ENCODE measurements around the gene SORCS3.

DNA sequence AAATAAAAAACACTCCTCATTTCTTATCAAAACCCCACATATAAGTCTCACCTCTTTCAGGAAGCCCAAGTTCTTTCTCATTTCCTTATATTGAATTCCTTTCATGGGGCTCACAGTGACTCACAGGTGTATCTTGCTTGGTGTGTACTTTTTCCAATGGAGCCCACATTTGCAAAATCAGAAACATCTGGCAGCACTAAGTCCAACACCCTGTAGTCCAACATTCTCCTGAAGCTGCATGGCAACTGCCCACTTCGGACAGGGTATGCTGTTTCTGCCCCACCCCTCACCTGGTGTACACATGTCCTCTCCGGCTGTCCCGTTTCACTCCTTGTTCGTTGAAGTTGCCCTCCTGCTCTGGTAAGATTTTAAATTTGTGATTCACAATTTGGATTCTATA, 544.1 kb downstream of the SORCS3 start:
- TF ChIP-seq EZH2phosphoT487 (IDR thresholded peaks at IDR 0.05; ENCODE audit: insufficient read depth, low read depth) (no peak), EZH2 (IDR thresholded peaks at IDR 0.05; ENCODE audit: insufficient read depth, poor library complexity, severe bottlenecking) (no peak)
